B cell (primary cell): ENCODE data around the gene ETFBKMT. TPM values are rescaled to one million over a fixed set of nuclear protein-coding genes. Genes with fewer than 3 reads are reported as not detected.
A peak's percentile ranks its signal among the peaks of the same experiment; 100 is the strongest.

Source experiments
- ATAC-seq: fragments of 200-7000 bp; cut with Tn5 transposase; one replicate; pipeline ENCODE4 v1.10.0; 2021; ENCODE audit warnings: low read depth, mild to moderate bottlenecking, moderate number of reproducible peaks, moderate library complexity
- CTCF ChIA-PET: fragments of 350-600 bp; sonication (Branson Sonifier 250); formaldehyde crosslinking; loops from one replicate; lab custom pipeline; 2021; ENCODE audit warnings: antibody characterized with exemption, inconsistent platforms; lab: Charles Lee
- POLR2A ChIA-PET: fragments of 350-600 bp; sonication (Branson Sonifier 250); formaldehyde crosslinking; loops from one replicate; lab custom pipeline; 2021; ENCODE audit warnings: antibody characterized with exemption; lab: Charles Lee
- DNase-seq: peaks from one replicate; pipeline ENCODE4 v3.0.0; 2013
- H2AFZ ChIP-seq: 2 replicates; pipeline ENCODE4 v1.6.1; 2012; ENCODE audit warnings: mild to moderate bottlenecking, low read depth, low read length; ENCODE audit not compliant: insufficient read depth, poor library complexity, severe bottlenecking
- H3K27ac ChIP-seq, 2 donors: 1 replicate in 1 of 2; 2 replicates in 1 of 2; pipeline ENCODE4 v1.5.1; 2012 to 2013; ENCODE audit warnings: low read length in 2 of 2, mild to moderate bottlenecking in 2 of 2, moderate library complexity in 1 of 2
- H3K27me3 ChIP-seq, 4 experiments: fragments of 200-600 bp in 1 of 4; sonication (generic) in 1 of 4; replicated peaks in 1 of 4; 1 replicate in 2 of 4; 2 replicates in 2 of 4; pipeline versions ENCODE4 v1.6.1 to v1.7.0; 2013 to 2016; ENCODE audit warnings: low read length in 3 of 4, mild to moderate bottlenecking in 2 of 4, mixed read lengths in 1 of 4, moderate library complexity in 1 of 4; ENCODE audit not compliant: insufficient read depth in 4 of 4, control insufficient read depth in 3 of 4; ENCODE audit errors: control extremely low read depth in 1 of 4
- H3K36me3 ChIP-seq, 2 experiments: replicated peaks in 1 of 2; 1 replicate in 1 of 2; 2 replicates in 1 of 2; pipeline versions ENCODE4 v1.6.1 to v1.7.1; 2013; ENCODE audit warnings: low read length in 1 of 2; ENCODE audit not compliant: insufficient read depth in 2 of 2, control insufficient read depth in 1 of 2; ENCODE audit errors: control extremely low read depth in 1 of 2, extremely low read depth in 1 of 2
- H3K4me1 ChIP-seq, 2 donors: fragments of 200-600 bp in 1 of 2; sonication (generic) in 1 of 2; 1 replicate in 1 of 2; 2 replicates in 1 of 2; pipeline versions ENCODE4 v1.5.1 to v1.6.1; 2013 to 2017; ENCODE audit warnings: low read length in 2 of 2; ENCODE audit not compliant: control insufficient read depth in 2 of 2, insufficient read depth in 2 of 2
- H3K4me2 ChIP-seq: replicated peaks from 2 replicates; pipeline ENCODE3; 2012; ENCODE audit warnings: mild to moderate bottlenecking, low read depth, low read length; ENCODE audit not compliant: poor library complexity, severe bottlenecking
- H3K4me3 ChIP-seq, 5 experiments: fragments of 200-600 bp in 1 of 5; sonication (generic) in 1 of 5; 1 replicate in 3 of 5; 2 replicates in 2 of 5; pipeline versions ENCODE4 v1.5.1 to v1.7.0; 2011 to 2016; ENCODE audit warnings: low read length in 4 of 5, mild to moderate bottlenecking in 4 of 5, low read depth in 2 of 5, control low read depth in 1 of 5, moderate library complexity in 1 of 5; ENCODE audit not compliant: insufficient read depth in 1 of 5; ENCODE audit errors: control extremely low read depth in 1 of 5, extremely low read depth in 1 of 5
- H3K79me2 ChIP-seq: fragments of 200-600 bp; sonication (generic); one replicate; pipeline ENCODE4 v1.6.0; 2016; ENCODE audit warnings: low read length; ENCODE audit not compliant: control insufficient read depth, insufficient read depth
- H3K9ac ChIP-seq: fragments of 200-600 bp; sonication (generic); 2 replicates; pipeline ENCODE4 v1.6.1; 2017; ENCODE audit warnings: mild to moderate bottlenecking, low read length, moderate library complexity
- H3K9me3 ChIP-seq, 3 donors: one replicate each; pipeline versions ENCODE4 v1.6.1 to v1.7.1; 2013; ENCODE audit warnings: low read length in 2 of 3; ENCODE audit not compliant: control insufficient read depth in 2 of 3, insufficient read depth in 1 of 3; ENCODE audit errors: control extremely low read depth in 1 of 3
- H4K20me1 ChIP-seq: 2 replicates; pipeline ENCODE4 v1.6.0; 2012; ENCODE audit warnings: mild to moderate bottlenecking, low read length; ENCODE audit not compliant: insufficient read depth, control insufficient read depth, poor library complexity, severe bottlenecking
- H3K27ac Mint-ChIP-seq: one replicate; pipeline ENCODE4 v1.8.0; 2021; ENCODE audit warnings: mixed read lengths
- H3K27me3 Mint-ChIP-seq: one replicate; pipeline ENCODE4 v1.8.0; 2021; ENCODE audit warnings: mixed read lengths
- H3K4me1 Mint-ChIP-seq: one replicate; pipeline ENCODE4 v1.8.0; 2021; ENCODE audit warnings: mixed read lengths
- H3K4me3 Mint-ChIP-seq: one replicate; pipeline ENCODE4 v1.8.0; 2021; ENCODE audit warnings: mixed read lengths
- H3K9me3 Mint-ChIP-seq: one replicate; pipeline ENCODE4 v1.8.0; 2022; ENCODE audit warnings: mixed read lengths; ENCODE audit not compliant: insufficient read depth
- CTCF ChIP-seq: fragments of 200-600 bp; IDR thresholded peaks from one replicate; pipeline ENCODE4 v1.8.0; 2022; ENCODE audit warnings: antibody characterized with exemption, mild to moderate bottlenecking
- EZH2 ChIP-seq: IDR thresholded peaks from 2 replicates; pipeline ENCODE4 v1.6.1; 2012; ENCODE audit warnings: borderline replicate concordance, low read depth, mild to moderate bottlenecking, moderate library complexity, low read length; ENCODE audit not compliant: insufficient read depth, poor library complexity, severe bottlenecking
- WGBS: methylation state at CpG from one replicate; pipeline ENCODE4 v1.1.5; 2013; ENCODE audit warnings: missing lambda C conversion rate; ENCODE audit not compliant: insufficient coverage; 5-methylcytosine and 5-hydroxymethylcytosine counted together
- intact Hi-C: fragments of 100-400 bp; cut with micrococcal nuclease; formaldehyde crosslinking; loops from one replicate; pipeline ENCODE4 v1.10.0; 2022
- polyA plus RNA-seq: library from polyadenylated mRNA; depleted of rRNA; stranded (reverse); fragments of >200 nt; gene quantifications from 2 replicates; pipeline ENCODE4 v1.2.3, GENCODE V29; 2012
- total RNA-seq, 2 donors: library from RNA; stranded (reverse); fragments of 120-200 nt in 1 of 2; gene quantifications; 1 replicate in 1 of 2; 2 replicates in 1 of 2; pipeline versions ENCODE4 v1.2.3 to v1.2.4, GENCODE V29; 2013 to 2022

ETFBKMT gene
- total and polyA plus RNA-seq, 2 donors (not counting 1 experiment from before 2014, with no cell fraction given): 0.58 to 2.4 TPM

- H4K20me1 ChIP-seq: no peaks in the 10 kb centered on the region
- H3K4me1 ChIP-seq: peaks cover 23 to 37% of the 10 kb centered on the region in 2 donors
- no peaks in the 10 kb centered on the region for H3K79me2 ChIP-seq
- intact Hi-C loops: loop anchor here (10.0 kb wide), 1 partner anchor 89 kb away; no protein-coding TSS in a partner anchor
- no peak overlapping the region for H2AFZ ChIP-seq
- no peak overlapping the region for H3K9ac ChIP-seq
- Mint-ChIP-seq H3K4me1 (peaks cover 36% of the 10 kb centered on the region), H3K27ac (no peak overlapping the region), H3K9me3 (no peaks in the 10 kb centered on the region), H3K27me3 (no peaks in the 10 kb centered on the region), H3K4me3 (no peak overlapping the region)
- no peaks in the 10 kb centered on the region for H3K36me3 ChIP-seq
- peaks cover 0 to 2% (median 0%) of the 10 kb centered on the region in 3 donors for H3K9me3 ChIP-seq
- CTCF ChIA-PET: interaction anchor here (0.6 to 3.9 kb wide), 4 partner anchors 35 to 653 kb away, joined by 3 to 26 read pairs (median 4); no protein-coding TSS in a partner anchor
- no peaks in the 10 kb centered on the region for H3K27me3 ChIP-seq
- no CpG with 5 or more reads among the region's 4 CpGs for WGBS
- H3K27ac ChIP-seq: no peak overlapping the region
- TF ChIP-seq CTCF: no peak
- TF ChIP-seq EZH2: no peak
- DNase-seq (no peak), ATAC-seq (no peak)
- no peak overlapping the region for H3K4me2 ChIP-seq
- no peak overlapping the region for H3K4me3 ChIP-seq
- POLR2A ChIA-PET: no interaction called here
These were observed 26.0 kb upstream of the ETFBKMT start for GRCh38 chr12:31633464-31633863.

GRCh38 chr12:31634620-31635019, 24.9 kb upstream of the ETFBKMT start:
- no peak overlapping the region for H3K4me3 ChIP-seq
- POLR2A ChIA-PET: interaction anchor here (0.6 kb wide), 1 partner anchor 9 kb away, joined by 3 read pairs; no protein-coding TSS in a partner anchor

More at GRCh38 chr12:31634620-31635019, 24.9 kb upstream of the ETFBKMT start:
- Mint-ChIP-seq H3K27ac (peak overlapping the region; percentile 50), H3K27me3 (no peaks in the 10 kb centered on the region), H3K9me3 (no peaks in the 10 kb centered on the region), H3K4me3 (no peak overlapping the region), H3K4me1 (peaks cover 36% of the 10 kb centered on the region)
- Histone ChIP-seq H2AFZ (no peak overlapping the region), H3K27me3 (no peaks in the 10 kb centered on the region), H3K36me3 (no peaks in the 10 kb centered on the region), H3K4me1 (peaks cover 23 to 37% of the 10 kb centered on the region in 2 donors), H3K9ac (no peak overlapping the region), H4K20me1 (no peaks in the 10 kb centered on the region), H3K27ac (no peak overlapping the region), H3K79me2 (no peaks in the 10 kb centered on the region), H3K9me3 (peaks cover 0 to 2% (median 0%) of the 10 kb centered on the region in 3 donors), H3K4me2 (no peak overlapping the region)
- 100% methylated on average over 1 of the region's 1 CpG for WGBS
- DNase-seq (no peak), ATAC-seq (no peak)
- CTCF ChIA-PET: interaction anchor here (3.9 kb wide), 1 partner anchor 231 kb away, joined by 26 read pairs; no protein-coding TSS in a partner anchor
- TF ChIP-seq CTCF (no peak), EZH2 (no peak)
- intact Hi-C loops: loop anchor here (5.0 to 10.0 kb wide), 2 partner anchors 90 to 152 kb away; no protein-coding TSS in a partner anchor
